Measurements from ENCODE around the gene GPATCH8. TPM values are rescaled to one million over a fixed set of nuclear protein-coding genes. Genes with fewer than 3 reads are reported as not detected.

GPATCH8 gene
- total and polyA plus RNA-seq, 2 of the 8 experiments (the other 6 are each of a cell fraction or from before 2014, with no cell fraction given), result 20.5 to 58.1 TPM

GRCh38 chr17:44444735-44445105 is 58.5 kb downstream of the GPATCH8 start:
- Histone ChIP-seq H3K9ac (replicated peaks in 1 of 4; ENCODE audit: extremely low read depth in 1 of 4, low read depth in 3 of 4, low read length in 3 of 4) (no peak overlapping the region), H3K79me1 (ENCODE audit: low read depth, low read length) (peaks cover 3% of the 10 kb centered on the region; the same call in 1 of the 2 replicates), H2BK120ac (replicated peaks; ENCODE audit: low read depth, low read length) (no peak overlapping the region), H3K23ac (ENCODE audit: insufficient read length) (no peak overlapping the region), H2BK5ac (ENCODE audit: low read depth, low read length) (no peak overlapping the region), H2BK20ac (ENCODE audit: low read length) (no peak overlapping the region), H3K4me2 (ENCODE audit: insufficient read depth in 1 of 2, low read depth in 2 of 2, low read length in 2 of 2) (no peak overlapping the region), H2AK5ac (ENCODE audit: low read depth, low read length) (no peak overlapping the region), H3K79me2 (ENCODE audit: control insufficient read depth in 1 of 2, insufficient read depth in 2 of 2, low read length in 2 of 2) (peaks cover 0 to 26% of the 10 kb centered on the region in 2 experiments; a peak in 2 of 4 replicates), H3K4me3 (ENCODE audit: extremely low read depth in 1 of 4, insufficient read depth in 2 of 4, low read depth in 3 of 4, low read length in 4 of 4) (no peak overlapping the region), H3K36me3 (ENCODE audit: control insufficient read depth in 2 of 4, insufficient read depth in 4 of 4, low read length in 3 of 4) (no peaks in the 10 kb centered on the region), H3K14ac (ENCODE audit: insufficient read length) (no peak overlapping the region), H4K5ac (ENCODE audit: insufficient read length, low read depth, low read length) (no peak overlapping the region), H3K27me3 (replicated peaks in 1 of 4; ENCODE audit: control insufficient read depth in 3 of 4, extremely low read depth in 1 of 4, insufficient read depth in 3 of 4, low read length in 3 of 4) (no peaks in the 10 kb centered on the region), H3K18ac (ENCODE audit: extremely low read depth, low read length) (no peak overlapping the region), H3K56ac (replicated peaks; ENCODE audit: insufficient read length, low read depth, low read length) (no peak overlapping the region), H3K23me2 (ENCODE audit: low read depth, low read length) (no peaks in the 10 kb centered on the region), H3K4ac (replicated peaks; ENCODE audit: insufficient read length, low read depth, low read length) (no peak overlapping the region), H2BK12ac (ENCODE audit: low read depth, low read length) (no peak overlapping the region), H3K4me1 (replicated peaks in 1 of 4; ENCODE audit: control insufficient read depth in 3 of 4, insufficient read depth in 4 of 4, low read length in 3 of 4) (no peaks in the 10 kb centered on the region), H2AFZ (ENCODE audit: low read length) (no peak overlapping the region), H2BK15ac (ENCODE audit: low read length) (no peak overlapping the region), H3K9me3 (ENCODE audit: insufficient read depth in 2 of 2, low read depth in 1 of 2, low read length in 1 of 2) (no peaks in the 10 kb centered on the region), H4K8ac (ENCODE audit: extremely low read depth, insufficient read depth, low read length) (no peak overlapping the region), H3K27ac (ENCODE audit: low read depth, low read length) (no peak overlapping the region), H4K20me1 (replicated peaks in 1 of 2; ENCODE audit: control insufficient read depth in 1 of 2, insufficient read depth in 2 of 2, low read length in 2 of 2) (peaks cover 0 to 6% of the 10 kb centered on the region in 2 experiments), H4K91ac (replicated peaks; ENCODE audit: insufficient read length, low read length) (no peak overlapping the region)
- ChIA-PET POLR2A (ENCODE audit: partially characterized antibody) (no interaction called here), CTCF (ENCODE audit: partially characterized antibody) (interaction anchor here (0.9 to 4.2 kb wide), 6 partner anchors 10 to 89 kb away, joined by 3 to 22 read pairs (median 6); no protein-coding TSS in a partner anchor)
- DNase-seq (ENCODE audit: low read depth in 1 of 2, low spot score in 2 of 2) (no peak), FAIRE-seq (no peak)
- 96% methylated on average over 6 of the region's 6 CpGs; no CpG with 5 or more reads in 1 of the 2 experiments for WGBS, 2 experiments (ENCODE audit: extremely low coverage in 1 of 2, insufficient coverage in 1 of 2, insufficient read length in 1 of 2, insufficient replicate concordance in 2 of 2, low coverage in 1 of 2, low lambda C conversion rate in 2 of 2, missing lambda C conversion rate in 1 of 2)
- TF ChIP-seq POLR2AphosphoS5 (IDR thresholded peaks at IDR 0.05; ENCODE audit: low read depth, low read length) (no peak), TEAD4 (IDR thresholded peaks at IDR 0.05; ENCODE audit: low read depth, low read length) (no peak), RNF2 (IDR thresholded peaks at IDR 0.05; ENCODE audit: borderline replicate concordance, low read depth, low read length, missing control alignments, poor library complexity, severe bottlenecking) (no peak)
- TF ChIP-seq, protein P1, sequence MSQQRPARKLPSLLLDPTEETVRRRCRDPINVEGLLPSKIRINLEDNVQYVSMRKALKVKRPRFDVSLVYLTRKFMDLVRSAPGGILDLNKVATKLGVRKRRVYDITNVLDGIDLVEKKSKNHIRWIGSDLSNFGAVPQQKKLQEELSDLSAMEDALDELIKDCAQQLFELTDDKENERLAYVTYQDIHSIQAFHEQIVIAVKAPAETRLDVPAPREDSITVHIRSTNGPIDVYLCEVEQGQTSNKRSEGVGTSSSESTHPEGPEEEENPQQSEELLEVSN (IDR thresholded peaks at IDR 0.05), result no peak

Data from H1 (cell line).